GM12875 (cell line): ENCODE measurements around the gene TFEC.

Experiments used
- H3K4me3 ChIP-seq: one replicate; pipeline ENCODE4 v1.5.1; 2011; ENCODE audit warnings: low read depth, low read length, control low read depth
- TF ChIP-seq, protein P1 (sequence below): IDR thresholded peaks from 2 replicates; pipeline ENCODE4 v1.5.1; 2011; ENCODE audit warnings: low read depth, mild to moderate bottlenecking, control low read depth, inconsistent platforms, low read length, moderate library complexity, borderline replicate concordance; ENCODE audit not compliant: insufficient read depth

TFEC gene

DNA sequence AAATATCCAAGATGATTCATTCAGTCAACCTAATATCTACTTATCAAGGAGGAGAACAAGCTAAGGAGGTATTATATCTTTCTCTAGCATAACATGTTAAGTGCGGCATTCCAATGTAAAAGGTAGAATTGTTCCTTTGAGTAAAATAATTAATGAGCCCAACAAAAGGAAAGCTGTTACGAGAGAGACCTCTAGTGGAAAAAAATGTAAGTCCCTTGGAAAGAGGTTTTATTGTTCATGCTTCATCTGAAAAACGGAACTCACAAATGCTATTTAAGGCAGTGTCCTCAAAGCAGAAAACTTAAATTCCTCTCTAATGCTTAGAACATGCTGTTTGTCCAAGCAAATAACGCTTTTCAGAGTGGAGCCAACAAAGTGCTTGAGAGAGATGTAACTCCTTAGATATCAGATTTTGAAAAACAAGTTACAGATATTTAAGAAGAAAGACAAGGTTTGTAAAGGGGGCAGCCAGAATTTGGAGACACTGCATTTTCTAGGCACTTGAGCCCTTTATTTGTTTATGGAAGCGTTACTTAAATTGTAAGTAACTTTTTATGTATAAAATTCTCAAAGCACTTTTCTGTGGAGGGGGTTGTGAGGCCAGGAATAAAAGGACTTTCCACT, 119.9 kb downstream of the TFEC start:
- TF ChIP-seq, protein P1, sequence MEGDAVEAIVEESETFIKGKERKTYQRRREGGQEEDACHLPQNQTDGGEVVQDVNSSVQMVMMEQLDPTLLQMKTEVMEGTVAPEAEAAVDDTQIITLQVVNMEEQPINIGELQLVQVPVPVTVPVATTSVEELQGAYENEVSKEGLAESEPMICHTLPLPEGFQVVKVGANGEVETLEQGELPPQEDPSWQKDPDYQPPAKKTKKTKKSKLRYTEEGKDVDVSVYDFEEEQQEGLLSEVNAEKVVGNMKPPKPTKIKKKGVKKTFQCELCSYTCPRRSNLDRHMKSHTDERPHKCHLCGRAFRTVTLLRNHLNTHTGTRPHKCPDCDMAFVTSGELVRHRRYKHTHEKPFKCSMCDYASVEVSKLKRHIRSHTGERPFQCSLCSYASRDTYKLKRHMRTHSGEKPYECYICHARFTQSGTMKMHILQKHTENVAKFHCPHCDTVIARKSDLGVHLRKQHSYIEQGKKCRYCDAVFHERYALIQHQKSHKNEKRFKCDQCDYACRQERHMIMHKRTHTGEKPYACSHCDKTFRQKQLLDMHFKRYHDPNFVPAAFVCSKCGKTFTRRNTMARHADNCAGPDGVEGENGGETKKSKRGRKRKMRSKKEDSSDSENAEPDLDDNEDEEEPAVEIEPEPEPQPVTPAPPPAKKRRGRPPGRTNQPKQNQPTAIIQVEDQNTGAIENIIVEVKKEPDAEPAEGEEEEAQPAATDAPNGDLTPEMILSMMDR = peak; percentile 30; the same call in 1 of the 2 replicates
- H3K4me3 ChIP-seq = no peak overlapping the region

DNA sequence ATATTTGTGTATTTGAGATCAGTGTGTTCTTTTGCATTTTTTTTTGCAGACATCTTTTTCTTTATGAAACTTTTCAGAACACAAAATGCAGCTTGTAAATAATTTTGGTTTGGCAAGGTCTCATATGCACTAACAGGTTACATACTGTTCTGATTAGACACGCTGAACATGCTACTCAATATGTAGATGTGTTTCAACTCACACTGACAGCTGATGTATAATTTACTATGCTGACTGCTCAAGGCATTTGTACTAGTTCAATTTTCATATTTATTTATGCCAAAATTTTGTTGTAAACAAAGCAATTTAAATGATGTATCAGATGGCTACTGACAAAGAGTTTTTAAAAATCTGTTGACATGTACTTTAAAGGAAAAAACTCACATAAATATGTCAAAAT, 123.8 kb downstream of the TFEC start:
- no peak overlapping the region for H3K4me3 ChIP-seq
- TF ChIP-seq, protein P1 = no peak

DNA sequence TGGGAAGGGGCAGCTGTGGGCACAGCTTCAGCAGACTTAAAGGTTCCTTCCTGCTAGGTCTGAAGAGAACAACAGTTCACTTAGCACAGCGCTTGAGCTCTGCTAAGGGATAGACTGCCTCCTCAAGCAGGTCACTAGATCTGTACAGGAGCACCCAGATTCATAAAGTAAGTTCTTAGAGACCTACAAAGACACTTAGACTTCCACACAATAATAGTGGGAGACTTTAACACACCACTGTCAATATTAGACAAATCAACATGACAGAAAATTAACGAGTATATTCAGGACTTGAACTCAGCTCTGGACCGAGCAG, 140.9 kb downstream of the TFEC start:
- H3K4me3 ChIP-seq = no peak overlapping the region
- TF ChIP-seq, protein P1 = no peak

DNA sequence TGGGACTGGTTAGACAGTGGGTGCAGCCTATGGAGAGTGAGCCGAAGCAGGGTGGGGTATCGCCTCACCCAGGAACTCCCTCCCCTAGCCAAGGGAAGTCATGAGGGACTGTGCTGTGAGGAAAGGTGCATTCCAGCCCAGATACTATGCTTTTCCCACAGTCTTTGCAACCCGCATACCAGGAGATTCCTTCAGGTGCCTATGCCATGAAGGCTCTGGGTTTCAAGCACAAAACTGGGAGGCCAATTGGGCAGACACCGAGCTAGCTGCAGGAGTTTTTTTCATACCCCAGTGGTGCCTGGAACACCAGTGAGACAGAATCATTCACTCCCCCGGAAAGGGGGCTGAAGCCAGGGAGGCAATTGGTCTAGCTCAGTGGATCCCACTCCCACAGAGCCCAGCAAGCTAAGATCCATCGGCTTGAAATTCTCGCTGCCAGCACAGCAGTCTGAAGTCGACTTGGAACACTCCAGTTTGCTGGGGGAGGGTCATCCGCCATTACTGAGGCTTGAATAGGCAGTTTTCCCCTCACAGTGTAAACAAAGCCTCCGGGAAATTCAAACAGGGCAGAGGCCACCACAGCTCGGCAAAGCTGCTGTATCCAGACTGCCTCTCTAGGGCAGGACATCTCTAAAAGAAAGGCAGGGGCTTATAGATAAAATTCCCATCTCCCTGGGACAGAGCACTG, 141.4 kb downstream of the TFEC start:
- TF ChIP-seq, protein P1 = no peak
- H3K4me3 ChIP-seq = no peak overlapping the region

DNA sequence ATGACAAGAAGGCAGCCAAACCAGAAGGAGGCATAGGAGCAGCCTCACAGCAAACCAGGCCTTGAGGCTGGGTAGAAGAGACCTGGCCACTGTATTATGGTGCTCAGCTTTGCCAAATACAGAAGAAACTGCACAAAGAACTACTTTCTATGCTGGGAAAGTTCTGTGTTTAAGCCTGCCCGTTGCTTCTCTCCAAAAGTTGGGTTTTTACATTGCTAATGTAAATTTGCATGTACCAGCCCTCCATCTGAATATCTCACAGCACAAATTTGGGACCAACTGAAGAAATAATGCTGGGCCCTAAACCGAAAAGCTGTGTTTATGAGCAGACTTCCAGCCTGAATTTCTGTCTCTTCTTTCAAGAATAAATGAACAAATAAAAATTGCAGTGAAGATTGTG, 145.0 kb downstream of the TFEC start:
- TF ChIP-seq, protein P1 = no peak
- no peak overlapping the region for H3K4me3 ChIP-seq
